ENCODE results near the gene CETN1. TPM values are rescaled to one million over a fixed set of nuclear protein-coding genes. Genes with fewer than 3 reads are reported as not detected.

CETN1 gene
- total RNA-seq, 1 donor from 2014 or later: not detected

DNA sequence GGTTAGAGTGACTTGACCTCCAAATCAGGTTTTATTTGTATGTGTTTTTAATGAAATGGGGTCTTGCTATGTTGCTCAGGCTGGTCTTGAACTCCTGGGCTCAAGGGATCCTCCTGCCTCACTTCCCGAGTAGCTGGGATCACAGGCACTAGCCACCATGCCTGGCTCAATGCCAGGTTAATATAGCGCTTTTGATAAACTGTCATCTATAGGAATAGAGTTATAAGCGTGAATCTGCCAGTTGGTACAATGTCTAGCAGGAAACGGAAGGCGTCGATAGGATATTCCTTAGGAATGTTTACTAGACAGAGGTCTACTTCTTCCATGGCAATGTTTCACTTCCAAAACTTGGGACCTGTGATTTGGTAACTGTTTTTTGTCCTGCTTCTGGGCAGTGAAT, 42.1 kb downstream of the CETN1 start:
- Mint-ChIP-seq H3K4me3 (no peak overlapping the region), H3K27ac (no peak overlapping the region), H3K9me3 (no peaks in the 10 kb centered on the region), H3K36me3 (ENCODE audit: low read depth) (no peaks in the 10 kb centered on the region), H3K4me1 (no peaks in the 10 kb centered on the region), H3K27me3 (peaks cover 6% of the 10 kb centered on the region)
- DNase-seq (no peak), ATAC-seq (ENCODE audit: low read depth) (no peak)
- TF ChIP-seq, protein P1, sequence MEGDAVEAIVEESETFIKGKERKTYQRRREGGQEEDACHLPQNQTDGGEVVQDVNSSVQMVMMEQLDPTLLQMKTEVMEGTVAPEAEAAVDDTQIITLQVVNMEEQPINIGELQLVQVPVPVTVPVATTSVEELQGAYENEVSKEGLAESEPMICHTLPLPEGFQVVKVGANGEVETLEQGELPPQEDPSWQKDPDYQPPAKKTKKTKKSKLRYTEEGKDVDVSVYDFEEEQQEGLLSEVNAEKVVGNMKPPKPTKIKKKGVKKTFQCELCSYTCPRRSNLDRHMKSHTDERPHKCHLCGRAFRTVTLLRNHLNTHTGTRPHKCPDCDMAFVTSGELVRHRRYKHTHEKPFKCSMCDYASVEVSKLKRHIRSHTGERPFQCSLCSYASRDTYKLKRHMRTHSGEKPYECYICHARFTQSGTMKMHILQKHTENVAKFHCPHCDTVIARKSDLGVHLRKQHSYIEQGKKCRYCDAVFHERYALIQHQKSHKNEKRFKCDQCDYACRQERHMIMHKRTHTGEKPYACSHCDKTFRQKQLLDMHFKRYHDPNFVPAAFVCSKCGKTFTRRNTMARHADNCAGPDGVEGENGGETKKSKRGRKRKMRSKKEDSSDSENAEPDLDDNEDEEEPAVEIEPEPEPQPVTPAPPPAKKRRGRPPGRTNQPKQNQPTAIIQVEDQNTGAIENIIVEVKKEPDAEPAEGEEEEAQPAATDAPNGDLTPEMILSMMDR (IDR thresholded peaks at IDR 0.05): no peak
- ChIA-PET CTCF (interaction anchor here (4.8 kb wide), 1 partner anchor 209 kb away, joined by 49 read pairs; no protein-coding TSS in a partner anchor), POLR2A (no interaction called here)
- intact Hi-C loops (cut with micrococcal nuclease): loop anchor here (5.0 kb wide), 1 partner anchor 1920 kb away; no protein-coding TSS in a partner anchor

DNA sequence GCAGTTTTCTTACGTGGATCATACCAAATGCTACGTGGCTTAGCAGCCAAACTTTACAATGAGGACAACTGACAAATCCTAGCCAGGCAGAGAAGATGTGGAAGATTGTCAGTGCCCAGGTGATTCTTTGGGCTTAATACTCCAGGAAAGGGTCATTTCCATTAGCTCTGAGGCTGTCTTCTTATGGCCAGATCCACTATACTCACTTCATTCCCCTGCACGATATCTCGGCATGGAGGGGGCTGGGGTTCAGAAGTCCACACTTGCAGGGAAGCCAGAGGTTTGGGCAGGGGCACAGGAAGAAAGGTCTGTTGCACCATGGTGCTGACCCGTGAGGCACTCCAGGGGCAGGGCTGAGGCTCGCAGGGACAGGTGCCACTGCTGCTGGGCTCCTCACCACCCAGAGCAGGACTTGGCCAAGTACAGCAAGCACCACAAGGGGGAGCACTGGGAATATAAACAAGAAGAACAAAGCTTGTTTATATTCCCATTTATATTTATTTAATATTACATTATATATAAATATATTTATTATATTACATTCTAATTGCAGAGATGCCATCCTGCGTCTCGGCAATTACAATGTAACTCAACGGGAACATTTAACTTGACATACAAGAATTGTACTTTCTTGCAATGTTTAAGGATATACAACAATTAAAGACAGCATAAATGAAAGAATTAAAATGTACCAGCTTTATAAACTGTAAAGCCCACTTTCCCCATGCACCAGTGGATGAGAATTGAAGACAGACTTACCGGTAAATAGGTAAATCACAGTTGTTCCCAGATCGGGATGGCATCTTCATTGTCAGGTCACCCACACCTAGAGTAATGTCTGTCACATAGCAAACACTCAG, 43.8 kb downstream of the CETN1 start:
- H3K4me1 Mint-ChIP-seq: no peaks in the 10 kb centered on the region
- no peaks in the 10 kb centered on the region for H3K36me3 Mint-ChIP-seq (ENCODE audit: low read depth)
- DNase-seq (peak; percentile 15), ATAC-seq (ENCODE audit: low read depth) (no peak)
- ChIA-PET POLR2A (no interaction called here), CTCF (interaction anchor here (0.6 to 4.8 kb wide), 10 partner anchors 10 to 1923 kb away, joined by 3 to 49 read pairs (median 4); partner anchors contain the start of gene TYMS)
- H3K27me3 Mint-ChIP-seq: peaks cover 6% of the 10 kb centered on the region
- TF ChIP-seq, protein P1 (IDR thresholded peaks at IDR 0.05): no peak
- no peak overlapping the region for H3K27ac Mint-ChIP-seq
- no peaks in the 10 kb centered on the region for H3K9me3 Mint-ChIP-seq
- intact Hi-C loops (cut with micrococcal nuclease): loop anchor here (1.0 to 5.0 kb wide), 2 partner anchors 207 to 1918 kb away; no protein-coding TSS in a partner anchor
- no peak overlapping the region for H3K4me3 Mint-ChIP-seq

DNA sequence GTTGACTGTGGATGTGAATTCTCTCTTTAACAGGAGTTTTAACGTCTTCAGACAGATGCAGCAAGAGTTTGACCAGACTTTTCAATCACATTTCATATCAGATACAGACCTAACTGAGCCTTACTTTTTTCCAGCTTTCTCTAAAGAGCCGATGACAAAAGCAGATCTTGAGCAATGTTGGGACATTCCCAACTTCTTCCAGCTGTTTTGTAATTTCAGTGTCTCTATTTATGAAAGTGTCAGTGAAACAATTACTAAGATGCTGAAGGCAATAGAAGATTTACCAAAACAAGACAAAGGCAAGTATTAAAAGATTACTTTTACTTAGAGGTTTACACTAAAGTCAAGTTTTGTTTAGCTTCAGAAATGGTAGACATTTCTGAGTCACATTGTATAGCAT, 47.1 kb downstream of the CETN1 start:
- peaks cover 9% of the 10 kb centered on the region for H3K27me3 Mint-ChIP-seq
- TF ChIP-seq, protein P1 (IDR thresholded peaks at IDR 0.05): no peak
- no peaks in the 10 kb centered on the region for H3K36me3 Mint-ChIP-seq (ENCODE audit: low read depth)
- ATAC-seq (ENCODE audit: low read depth): no peak
- H3K9me3 Mint-ChIP-seq: no peaks in the 10 kb centered on the region
- H3K27ac Mint-ChIP-seq: no peak overlapping the region
- ChIA-PET CTCF (interaction anchor here (1.1 to 4.8 kb wide), 3 partner anchors 9 to 204 kb away, joined by 5 to 49 read pairs (median 20); no protein-coding TSS in a partner anchor), POLR2A (no interaction called here)
- no peak overlapping the region for H3K4me3 Mint-ChIP-seq
- H3K4me1 Mint-ChIP-seq: no peaks in the 10 kb centered on the region
- DNase-seq: no peak
- intact Hi-C loops (cut with micrococcal nuclease): no loop called here

DNA sequence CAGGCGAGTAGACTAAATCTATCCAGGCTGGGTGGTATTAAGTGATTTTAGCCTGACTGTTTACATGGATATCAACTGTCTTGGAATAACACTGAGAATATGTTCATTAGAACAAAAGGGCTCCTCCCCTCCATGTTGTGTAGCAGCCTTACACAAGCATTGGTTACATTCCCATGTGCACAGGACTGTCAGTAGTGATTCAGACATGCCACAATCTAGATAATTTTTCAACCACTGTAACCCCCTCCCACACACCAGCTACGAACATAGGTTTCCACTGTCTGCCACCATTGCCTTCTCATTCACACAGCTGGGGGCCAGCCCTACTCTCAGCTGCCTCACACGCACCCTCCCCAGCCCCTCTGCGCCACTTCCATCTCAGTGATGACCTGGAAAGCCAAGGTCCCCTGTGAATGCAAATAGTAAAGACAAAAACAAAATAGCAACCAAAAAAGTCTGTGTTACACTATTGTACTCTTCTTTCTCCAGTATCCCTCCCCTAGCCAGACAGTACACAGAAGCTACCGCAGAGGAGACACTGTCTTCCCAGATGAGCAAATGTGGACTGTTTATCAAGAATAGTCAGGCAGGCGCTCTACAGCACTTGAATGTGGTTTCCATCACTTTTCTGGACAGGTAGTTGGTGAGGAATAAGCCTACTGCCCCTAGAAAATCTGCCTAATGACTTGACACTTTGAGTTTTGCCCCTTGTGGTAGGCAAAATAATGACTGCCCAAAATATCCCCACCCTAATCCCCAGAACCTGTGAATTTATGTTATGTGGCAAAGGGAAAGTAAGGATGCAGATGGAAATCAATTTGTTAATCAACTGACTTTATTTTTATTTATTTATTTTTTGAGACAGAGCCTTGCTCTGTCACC, 49.3 kb downstream of the CETN1 start:
- TF ChIP-seq, protein P1 (IDR thresholded peaks at IDR 0.05): no peak
- ATAC-seq (ENCODE audit: low read depth) (no peak), DNase-seq (no peak)
- Mint-ChIP-seq H3K27me3 (peaks cover 9% of the 10 kb centered on the region), H3K27ac (no peak overlapping the region), H3K36me3 (ENCODE audit: low read depth) (no peaks in the 10 kb centered on the region), H3K4me3 (no peak overlapping the region), H3K9me3 (no peaks in the 10 kb centered on the region), H3K4me1 (no peaks in the 10 kb centered on the region)
- ChIA-PET POLR2A (no interaction called here), CTCF (no interaction called here)
- intact Hi-C loops (cut with micrococcal nuclease): no loop called here

DNA sequence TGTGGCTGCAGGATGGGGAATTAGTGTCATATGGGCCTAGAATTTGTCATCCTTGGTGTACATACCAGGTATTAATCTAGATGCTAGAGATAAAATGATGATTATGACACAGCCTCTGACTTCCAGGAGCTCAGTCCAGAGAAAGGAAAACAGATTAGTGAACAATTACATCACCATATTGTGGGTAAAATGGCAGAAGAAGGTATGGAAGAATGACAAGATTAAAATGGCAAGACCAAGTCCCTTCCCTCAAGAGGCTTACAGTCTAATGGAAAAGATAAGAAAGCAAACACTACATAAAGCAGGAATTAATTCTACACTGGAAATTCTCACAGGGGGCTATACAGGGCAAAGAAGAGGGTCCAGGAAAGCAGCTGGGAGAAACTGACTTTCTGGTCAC, 51.4 kb downstream of the CETN1 start:
- Mint-ChIP-seq H3K36me3 (ENCODE audit: low read depth) (no peaks in the 10 kb centered on the region), H3K27me3 (peaks cover 3% of the 10 kb centered on the region), H3K9me3 (no peaks in the 10 kb centered on the region), H3K27ac (no peak overlapping the region), H3K4me3 (no peak overlapping the region), H3K4me1 (no peaks in the 10 kb centered on the region)
- ATAC-seq (ENCODE audit: low read depth) (no peak), DNase-seq (no peak)
- ChIA-PET CTCF (no interaction called here), POLR2A (no interaction called here)
- TF ChIP-seq, protein P1 (IDR thresholded peaks at IDR 0.05): no peak
- intact Hi-C loops (cut with micrococcal nuclease): no loop called here

Data from activated B cell treated with CpG ODN at 0.5 μM for 24 hours (primary cell).